Measurements from ENCODE around the gene HTR2B. TPM values are rescaled to one million over a fixed set of nuclear protein-coding genes. Genes with fewer than 3 reads are reported as not detected.
"Not testable (repeated sequence)": the region's sequence is repeated elsewhere in the genome, so short reads cannot be mapped to it uniquely, and the experiment has no call there.

The HTR2B gene
- total RNA-seq, 5 donors from 2014 or later (not counting 1 experiment from before 2014, with no cell fraction given): 0.38 TPM; not detected in 4

- no peak overlapping the region for H3K27ac Mint-ChIP-seq
- no peaks in the 10 kb centered on the region for H3K4me1 ChIP-seq (ENCODE audit: control insufficient read depth in 1 of 2, extremely low read depth in 1 of 2, insufficient read depth in 2 of 2, low read length in 2 of 2)
- peaks cover 37% of the 10 kb centered on the region for H3K36me3 Mint-ChIP-seq
- peak; percentile 65 to 77 (median 72) for ATAC-seq (replicated peaks in 1 of 4)
- no peak overlapping the region for H3K4me3 Mint-ChIP-seq
- H3K27ac ChIP-seq (ENCODE audit: low read length): no peak overlapping the region
- peaks cover 3 to 29% of the 10 kb centered on the region in 2 donors for H3K36me3 ChIP-seq (ENCODE audit: control insufficient read depth in 2 of 2, extremely low read depth in 1 of 2, insufficient read depth in 1 of 2, low read length in 1 of 2)
- POLR2A ChIA-PET: interaction anchor here (0.5 to 1.0 kb wide), 5 partner anchors 347 to 885 kb away, joined by 3 to 5 read pairs (median 4); no protein-coding TSS in a partner anchor
- DNase-seq: peak in 34 of 35 experiments; percentile 6 to 72 (median 42)
- no peaks in the 10 kb centered on the region for H3K27me3 ChIP-seq (replicated peaks in 1 of 2; ENCODE audit: control insufficient read depth in 2 of 2, extremely low read depth in 1 of 2, insufficient read depth in 2 of 2, low read length in 1 of 2)
- no peaks in the 10 kb centered on the region for H3K27me3 Mint-ChIP-seq
- no peak overlapping the region for H3K4me3 ChIP-seq (ENCODE audit: control insufficient read depth in 1 of 2, extremely low read depth in 1 of 2, low read length in 1 of 2)
- CTCF ChIA-PET: interaction anchor here (0.5 to 2.8 kb wide), 13 partner anchors 8 to 461 kb away, joined by 3 to 67 read pairs (median 4); partner anchors contain the start of gene HTR2B (in 1 of the 2)
- peaks cover 3% of the 10 kb centered on the region for H3K9me3 ChIP-seq
- WGBS (ENCODE audit: insufficient coverage): no CpG with 5 or more reads among the region's 3 CpGs
- peaks cover 0 to 4% (median 2%) of the 10 kb centered on the region in 3 donors for H3K4me1 Mint-ChIP-seq
- H3K9me3 Mint-ChIP-seq: peaks cover 3 to 11% (median 4%) of the 10 kb centered on the region in 3 donors
Measured at GRCh38 chr2:231104115-231104713, 20.6 kb downstream of the HTR2B start.

- H3K36me3 ChIP-seq (ENCODE audit: control insufficient read depth in 2 of 2, extremely low read depth in 1 of 2, insufficient read depth in 1 of 2, low read length in 1 of 2): peaks cover 3 to 32% of the 10 kb centered on the region in 2 donors
- no peak overlapping the region for H3K27ac ChIP-seq (ENCODE audit: low read length)
- Mint-ChIP-seq H3K27ac (no peak overlapping the region), H3K4me3 (no peak overlapping the region), H3K9me3 (peaks cover 11 to 22% (median 15%) of the 10 kb centered on the region in 3 donors), H3K27me3 (no peaks in the 10 kb centered on the region), H3K4me1 (peaks cover 0 to 4% (median 2%) of the 10 kb centered on the region in 3 donors), H3K36me3 (peaks cover 41% of the 10 kb centered on the region)
- no CpG with 5 or more reads among the region's 2 CpGs for WGBS (ENCODE audit: insufficient coverage)
- DNase-seq: no peak
- no peaks in the 10 kb centered on the region for H3K27me3 ChIP-seq (replicated peaks in 1 of 2; ENCODE audit: control insufficient read depth in 2 of 2, extremely low read depth in 1 of 2, insufficient read depth in 2 of 2, low read length in 1 of 2)
- H3K4me3 ChIP-seq (ENCODE audit: control insufficient read depth in 1 of 2, extremely low read depth in 1 of 2, low read length in 1 of 2): no peak overlapping the region
- no peaks in the 10 kb centered on the region for H3K4me1 ChIP-seq (ENCODE audit: control insufficient read depth in 1 of 2, extremely low read depth in 1 of 2, insufficient read depth in 2 of 2, low read length in 2 of 2)
- ATAC-seq (replicated peaks in 1 of 4): no peak
- CTCF ChIA-PET: interaction anchor here (0.6 to 2.8 kb wide), 3 partner anchors 19 to 484 kb away, joined by 3 to 67 read pairs (median 3); no protein-coding TSS in a partner anchor
- POLR2A ChIA-PET: interaction anchor here (0.6 kb wide), 2 partner anchors 350 to 525 kb away, joined by 4 read pairs; no protein-coding TSS in a partner anchor
- peaks cover 3% of the 10 kb centered on the region for H3K9me3 ChIP-seq
Measured at GRCh38 chr2:231102772-231103171, 22.1 kb downstream of the HTR2B start.

GRCh38 chr2:231100990-231101389 lies 23.9 kb downstream of the HTR2B start:
- no peaks in the 10 kb centered on the region for H3K27me3 ChIP-seq (replicated peaks in 1 of 2; ENCODE audit: control insufficient read depth in 2 of 2, extremely low read depth in 1 of 2, insufficient read depth in 2 of 2, low read length in 1 of 2)
- CTCF ChIA-PET: interaction anchor here in 1 of 2 donors (0.6 kb wide), 1 partner anchor 806 kb away, joined by 4 read pairs; no protein-coding TSS in a partner anchor
- Mint-ChIP-seq H3K27me3 (no peaks in the 10 kb centered on the region), H3K9me3 (peaks cover 11 to 22% (median 15%) of the 10 kb centered on the region in 3 donors), H3K4me1 (peaks cover 0 to 4% (median 2%) of the 10 kb centered on the region in 3 donors), H3K36me3 (peaks cover 55% of the 10 kb centered on the region), H3K27ac (peak overlapping the region in 1 of 2 donors; percentile 55), H3K4me3 (no peak overlapping the region)
- H3K4me1 ChIP-seq (ENCODE audit: control insufficient read depth in 1 of 2, extremely low read depth in 1 of 2, insufficient read depth in 2 of 2, low read length in 2 of 2): no peaks in the 10 kb centered on the region
- peaks cover 3% of the 10 kb centered on the region for H3K9me3 ChIP-seq
- no peak overlapping the region for H3K27ac ChIP-seq (ENCODE audit: low read length)
- H3K36me3 ChIP-seq (ENCODE audit: control insufficient read depth in 2 of 2, extremely low read depth in 1 of 2, insufficient read depth in 1 of 2, low read length in 1 of 2): peaks cover 3 to 36% of the 10 kb centered on the region in 2 donors
- ATAC-seq (replicated peaks in 1 of 4) (no peak), DNase-seq (no peak)
- H3K4me3 ChIP-seq (ENCODE audit: control insufficient read depth in 1 of 2, extremely low read depth in 1 of 2, low read length in 1 of 2): no peak overlapping the region
- POLR2A ChIA-PET: no interaction called here
- no CpG with 5 or more reads among the region's 4 CpGs for WGBS (ENCODE audit: insufficient coverage)

- peaks cover 3 to 39% of the 10 kb centered on the region in 2 donors for H3K36me3 ChIP-seq (ENCODE audit: control insufficient read depth in 2 of 2, extremely low read depth in 1 of 2, insufficient read depth in 1 of 2, low read length in 1 of 2)
- H3K4me1 ChIP-seq (ENCODE audit: control insufficient read depth in 1 of 2, extremely low read depth in 1 of 2, insufficient read depth in 2 of 2, low read length in 2 of 2); H3K27ac ChIP-seq (ENCODE audit: low read length); H3K27me3 ChIP-seq (replicated peaks in 1 of 2; ENCODE audit: control insufficient read depth in 2 of 2, extremely low read depth in 1 of 2, insufficient read depth in 2 of 2, low read length in 1 of 2); H3K4me3 Mint-ChIP-seq; CTCF ChIA-PET; H3K4me3 ChIP-seq (ENCODE audit: control insufficient read depth in 1 of 2, extremely low read depth in 1 of 2, low read length in 1 of 2); DNase-seq; H3K27me3 Mint-ChIP-seq; H3K4me1 Mint-ChIP-seq; H3K9me3 ChIP-seq; H3K27ac Mint-ChIP-seq; ATAC-seq (replicated peaks in 1 of 4); POLR2A ChIA-PET: not testable (repeated sequence)
- Mint-ChIP-seq H3K36me3 (peaks cover 60% of the 10 kb centered on the region), H3K9me3 (peaks cover 11 to 22% (median 15%) of the 10 kb centered on the region in 3 donors)
- 50% methylated on average over 2 of the region's 2 CpGs for WGBS (ENCODE audit: insufficient coverage)
Measured at GRCh38 chr2:231100321-231100720, 24.5 kb downstream of the HTR2B start.

GRCh38 chr2:231099918-231100317 lies 24.9 kb downstream of the HTR2B start:
- DNase-seq: no peak
- no peaks in the 10 kb centered on the region for H3K27me3 ChIP-seq (replicated peaks in 1 of 2; ENCODE audit: control insufficient read depth in 2 of 2, extremely low read depth in 1 of 2, insufficient read depth in 2 of 2, low read length in 1 of 2)
- H3K27ac ChIP-seq (ENCODE audit: low read length): no peak overlapping the region
- H3K4me3 Mint-ChIP-seq: no peak overlapping the region
- H3K9me3 ChIP-seq: peaks cover 3% of the 10 kb centered on the region
- no peak overlapping the region for H3K27ac Mint-ChIP-seq
- H3K36me3 ChIP-seq (ENCODE audit: control insufficient read depth in 2 of 2, extremely low read depth in 1 of 2, insufficient read depth in 1 of 2, low read length in 1 of 2): peaks cover 7 to 39% of the 10 kb centered on the region in 2 donors
- H3K36me3 Mint-ChIP-seq: peaks cover 64% of the 10 kb centered on the region
- no peak for ATAC-seq (replicated peaks in 1 of 4)
- H3K4me3 ChIP-seq (ENCODE audit: control insufficient read depth in 1 of 2, extremely low read depth in 1 of 2, low read length in 1 of 2): no peak overlapping the region
- H3K4me1 Mint-ChIP-seq: peaks cover 0 to 2% (median 2%) of the 10 kb centered on the region in 3 donors
- WGBS (ENCODE audit: insufficient coverage): 100% methylated on average over 1 of the region's 8 CpGs
- peaks cover 11 to 22% (median 15%) of the 10 kb centered on the region in 3 donors for H3K9me3 Mint-ChIP-seq
- ChIA-PET POLR2A (no interaction called here), CTCF (no interaction called here)
- no peaks in the 10 kb centered on the region for H3K4me1 ChIP-seq (ENCODE audit: control insufficient read depth in 1 of 2, extremely low read depth in 1 of 2, insufficient read depth in 2 of 2, low read length in 2 of 2)
- no peaks in the 10 kb centered on the region for H3K27me3 Mint-ChIP-seq

GRCh38 chr2:231094736-231095346 lies 30.0 kb downstream of the HTR2B start:
- Histone ChIP-seq H3K27me3 (replicated peaks in 1 of 2; ENCODE audit: control insufficient read depth in 2 of 2, extremely low read depth in 1 of 2, insufficient read depth in 2 of 2, low read length in 1 of 2) (no peaks in the 10 kb centered on the region), H3K27ac (ENCODE audit: low read length) (no peak overlapping the region), H3K9me3 (peaks cover 3% of the 10 kb centered on the region), H3K36me3 (ENCODE audit: control insufficient read depth in 2 of 2, extremely low read depth in 1 of 2, insufficient read depth in 1 of 2, low read length in 1 of 2) (peaks cover 10 to 28% of the 10 kb centered on the region in 2 donors), H3K4me3 (ENCODE audit: control insufficient read depth in 1 of 2, extremely low read depth in 1 of 2, low read length in 1 of 2) (no peak overlapping the region), H3K4me1 (ENCODE audit: control insufficient read depth in 1 of 2, extremely low read depth in 1 of 2, insufficient read depth in 2 of 2, low read length in 2 of 2) (no peaks in the 10 kb centered on the region)
- Mint-ChIP-seq H3K27ac (no peak overlapping the region), H3K9me3 (peaks cover 8 to 19% (median 19%) of the 10 kb centered on the region in 3 donors), H3K4me1 (no peaks in the 10 kb centered on the region), H3K36me3 (peaks cover 89% of the 10 kb centered on the region), H3K27me3 (no peaks in the 10 kb centered on the region), H3K4me3 (no peak overlapping the region)
- CTCF ChIA-PET: interaction anchor here in 1 of 2 donors (1.0 kb wide), 1 partner anchor 10 kb away, joined by 3 read pairs; no protein-coding TSS in a partner anchor
- no peak for ATAC-seq (replicated peaks in 1 of 4)
- DNase-seq: no peak
- WGBS (ENCODE audit: insufficient coverage): no CpG with 5 or more reads among the region's 4 CpGs
- POLR2A ChIA-PET: no interaction called here
